ENCODE measurements around the gene AUP1. TPM values are rescaled to one million over a fixed set of nuclear protein-coding genes. Genes with fewer than 3 reads are reported as not detected.

AUP1 gene
- total and polyA plus RNA-seq, 12 donors, result 88.5 to 527 (median 113) TPM

DNA sequence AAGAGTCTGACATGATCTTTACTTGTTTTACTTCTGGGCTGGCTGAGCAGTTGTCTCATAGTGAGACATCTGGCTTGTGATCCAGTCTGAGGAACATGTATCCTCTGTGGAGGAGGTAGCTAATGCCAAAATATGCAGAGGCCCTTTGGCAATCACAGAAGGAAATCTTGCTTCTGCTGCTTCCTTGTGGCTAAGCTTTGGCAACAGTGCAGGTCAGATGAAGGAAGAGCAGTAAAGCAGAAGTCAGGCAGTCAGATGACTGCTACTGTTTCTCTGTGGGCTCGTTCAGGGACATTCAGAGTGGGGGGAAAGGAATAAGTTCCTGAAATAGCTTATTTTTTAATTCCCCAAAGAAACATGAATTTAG is 47.3 kb upstream of the AUP1 start:
- DNase-seq, result peak in 4 of 7 donors; percentile 25 to 56 (median 36)
- intact Hi-C loops (cut with DNase I), result no loop called here
- WGBS, 4 donors, result 27 to 40% (median 33%) methylated on average over 1 of the region's 1 CpG
- Histone ChIP-seq H3K27me3 (no peaks in the 10 kb centered on the region), H3K4me3 (no peak overlapping the region), H3K27ac (peak overlapping the region in 2 of 5 donors; percentile 59 to 80), H3K9me3 (replicated peaks in 1 of 3) (no peaks in the 10 kb centered on the region), H3K4me1 (replicated peaks in 1 of 2) (no peaks in the 10 kb centered on the region), H3K36me3 (replicated peaks in 1 of 2) (no peaks in the 10 kb centered on the region)
- TF ChIP-seq POLR2A (IDR thresholded peaks at IDR 0.05), result no peak
- TF ChIP-seq, protein P1, sequence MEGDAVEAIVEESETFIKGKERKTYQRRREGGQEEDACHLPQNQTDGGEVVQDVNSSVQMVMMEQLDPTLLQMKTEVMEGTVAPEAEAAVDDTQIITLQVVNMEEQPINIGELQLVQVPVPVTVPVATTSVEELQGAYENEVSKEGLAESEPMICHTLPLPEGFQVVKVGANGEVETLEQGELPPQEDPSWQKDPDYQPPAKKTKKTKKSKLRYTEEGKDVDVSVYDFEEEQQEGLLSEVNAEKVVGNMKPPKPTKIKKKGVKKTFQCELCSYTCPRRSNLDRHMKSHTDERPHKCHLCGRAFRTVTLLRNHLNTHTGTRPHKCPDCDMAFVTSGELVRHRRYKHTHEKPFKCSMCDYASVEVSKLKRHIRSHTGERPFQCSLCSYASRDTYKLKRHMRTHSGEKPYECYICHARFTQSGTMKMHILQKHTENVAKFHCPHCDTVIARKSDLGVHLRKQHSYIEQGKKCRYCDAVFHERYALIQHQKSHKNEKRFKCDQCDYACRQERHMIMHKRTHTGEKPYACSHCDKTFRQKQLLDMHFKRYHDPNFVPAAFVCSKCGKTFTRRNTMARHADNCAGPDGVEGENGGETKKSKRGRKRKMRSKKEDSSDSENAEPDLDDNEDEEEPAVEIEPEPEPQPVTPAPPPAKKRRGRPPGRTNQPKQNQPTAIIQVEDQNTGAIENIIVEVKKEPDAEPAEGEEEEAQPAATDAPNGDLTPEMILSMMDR (IDR thresholded peaks at IDR 0.05), result no peak

DNA sequence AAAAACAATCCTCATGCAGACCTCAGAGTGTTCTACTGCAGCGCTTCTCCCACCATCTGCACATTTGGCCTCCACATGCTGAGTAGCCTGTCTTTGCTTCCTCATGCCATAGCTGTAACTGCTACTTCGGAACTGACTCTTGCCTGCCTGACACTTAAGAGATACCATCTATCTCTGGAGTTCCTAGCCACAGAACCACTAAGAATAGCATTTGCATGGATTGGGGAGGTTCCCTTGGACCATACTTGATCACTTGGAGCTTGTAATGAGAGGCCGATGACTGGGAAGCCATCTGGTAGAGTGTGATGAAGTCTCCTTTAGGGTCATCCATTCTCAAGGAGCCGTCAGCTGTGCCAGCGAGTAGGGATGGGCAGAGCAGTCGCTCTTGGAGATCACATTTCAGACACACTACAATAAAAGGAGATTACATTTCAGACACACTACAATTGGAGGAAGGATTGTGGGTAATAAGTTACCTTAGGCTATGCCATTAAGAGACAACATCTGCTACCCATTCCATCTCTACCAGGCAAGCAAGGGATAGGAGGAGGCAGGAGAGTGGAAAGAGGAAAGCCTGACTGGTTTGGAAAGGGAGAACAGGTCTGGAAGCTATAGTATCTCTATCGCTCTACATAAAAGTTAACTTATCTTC is 46.8 kb upstream of the AUP1 start:
- WGBS, 4 donors, result 78 to 82% (median 80%) methylated on average over 4 to 7 of the region's 7 CpGs
- DNase-seq, result no peak
- intact Hi-C loops (cut with DNase I), result no loop called here

DNA sequence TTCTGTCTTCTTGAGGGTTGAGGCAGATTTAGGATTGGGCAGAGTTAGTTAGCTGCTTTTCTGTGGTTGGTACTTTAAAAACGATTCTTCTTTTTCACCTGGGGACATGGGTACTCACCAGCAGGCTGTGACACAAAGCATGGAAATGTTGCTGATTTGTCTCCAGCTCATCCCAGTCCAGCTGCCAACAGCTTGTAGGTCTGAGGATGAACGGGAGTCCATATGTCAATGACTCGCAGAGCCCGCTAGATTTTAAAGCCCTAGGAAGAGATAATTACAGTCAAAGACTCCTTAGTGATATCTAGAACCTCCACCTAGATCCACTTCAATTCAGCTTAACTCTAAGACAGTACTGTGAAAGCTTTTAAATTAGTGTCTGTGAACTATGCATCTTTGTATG is 45.8 kb upstream of the AUP1 start:
- no peak overlapping the region for H3K27ac ChIP-seq
- 70 to 85% (median 75%) methylated on average over 4 of the region's 4 CpGs for WGBS, 4 donors

More for the DNA sequence above, 46.8 kb upstream of the AUP1 start:
- Histone ChIP-seq H3K4me3 (no peak overlapping the region), H3K27me3 (no peaks in the 10 kb centered on the region), H3K36me3 (replicated peaks in 1 of 2) (no peaks in the 10 kb centered on the region), H3K4me1 (replicated peaks in 1 of 2) (no peaks in the 10 kb centered on the region), H3K9me3 (replicated peaks in 1 of 3) (no peaks in the 10 kb centered on the region), H3K27ac (peak overlapping the region in 2 of 5 donors; percentile 59 to 80)
- TF ChIP-seq, protein P1 (IDR thresholded peaks at IDR 0.05), result no peak
- no peak for TF ChIP-seq POLR2A (IDR thresholded peaks at IDR 0.05)

DNA sequence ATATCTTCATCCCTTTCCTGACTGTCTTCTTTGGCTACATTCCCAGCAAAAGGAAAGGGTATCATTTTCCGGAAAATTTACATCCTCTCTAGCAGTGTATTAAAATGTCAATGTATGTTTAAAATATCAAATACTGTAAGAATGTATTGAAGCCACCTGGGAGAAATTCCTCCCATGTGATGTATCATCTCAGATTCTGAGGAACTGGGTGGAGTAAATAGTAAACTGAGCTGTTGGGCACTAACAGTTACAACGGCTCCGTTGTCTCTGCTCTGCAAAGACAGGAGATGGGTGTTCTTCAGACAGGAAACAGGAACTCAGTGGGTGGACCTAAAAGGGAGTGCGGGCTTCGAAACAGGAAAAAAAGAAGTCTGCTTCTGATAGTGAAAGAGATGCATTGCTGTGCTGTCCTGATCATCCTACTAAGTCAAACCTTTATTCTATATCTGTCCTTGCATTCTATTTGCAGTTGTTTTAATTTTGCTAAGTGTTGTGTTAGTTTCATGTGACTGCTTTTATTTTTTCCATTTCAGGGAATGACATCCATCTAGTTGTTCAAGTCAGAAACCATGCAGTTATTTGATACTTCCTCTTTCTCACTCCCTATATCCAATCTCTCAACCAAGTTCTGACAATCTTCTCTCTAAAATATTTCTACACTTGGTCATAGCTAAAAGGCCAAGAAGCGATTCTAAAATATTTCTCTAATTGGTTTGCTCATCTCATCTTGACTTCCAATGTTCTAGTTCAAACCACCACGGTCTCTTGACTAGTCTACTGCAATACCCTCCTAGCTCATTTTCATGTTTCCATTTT is 44.4 kb upstream of the AUP1 start:
- DNase-seq, result no peak
- no peak for TF ChIP-seq POLR2A (IDR thresholded peaks at IDR 0.05)
- TF ChIP-seq, protein P1 (IDR thresholded peaks at IDR 0.05), result no peak
- no peaks in the 10 kb centered on the region for H3K27me3 ChIP-seq
- intact Hi-C loops (cut with DNase I), result no loop called here
- no peak overlapping the region for H3K4me3 ChIP-seq
- H3K36me3 ChIP-seq (replicated peaks in 1 of 2), result no peaks in the 10 kb centered on the region
- no peaks in the 10 kb centered on the region for H3K9me3 ChIP-seq (replicated peaks in 1 of 3)
- H3K4me1 ChIP-seq (replicated peaks in 1 of 2), result no peaks in the 10 kb centered on the region
- WGBS, 4 donors, result 45 to 52% (median 49%) methylated on average over 7 of the region's 7 CpGs
- H3K27ac ChIP-seq, result peak overlapping the region in 1 of 5 donors; percentile 52

More for the DNA sequence above, 45.8 kb upstream of the AUP1 start:
- H3K4me3 ChIP-seq, result no peak overlapping the region
- H3K4me1 ChIP-seq (replicated peaks in 1 of 2), result no peaks in the 10 kb centered on the region
- no peak for DNase-seq
- no peaks in the 10 kb centered on the region for H3K9me3 ChIP-seq (replicated peaks in 1 of 3)
- no peaks in the 10 kb centered on the region for H3K27me3 ChIP-seq
- intact Hi-C loops (cut with DNase I), result no loop called here
- TF ChIP-seq, protein P1 (IDR thresholded peaks at IDR 0.05), result no peak
- no peaks in the 10 kb centered on the region for H3K36me3 ChIP-seq (replicated peaks in 1 of 2)
